HL-60 (cell line): Measurements from ENCODE around the gene NEDD4L.

ENCODE experiments used
- POLR2AphosphoS5 ChIP-seq: IDR thresholded peaks from 2 replicates; pipeline ENCODE4 v1.6.1; 2012; ENCODE audit warnings: low read depth
- TF ChIP-seq, protein P1 (sequence below): IDR thresholded peaks from one replicate; pipeline ENCODE4 v1.5.1; 2011; ENCODE audit warnings: low read length, control low read depth, inconsistent platforms; ENCODE audit not compliant: insufficient read depth

DNA sequence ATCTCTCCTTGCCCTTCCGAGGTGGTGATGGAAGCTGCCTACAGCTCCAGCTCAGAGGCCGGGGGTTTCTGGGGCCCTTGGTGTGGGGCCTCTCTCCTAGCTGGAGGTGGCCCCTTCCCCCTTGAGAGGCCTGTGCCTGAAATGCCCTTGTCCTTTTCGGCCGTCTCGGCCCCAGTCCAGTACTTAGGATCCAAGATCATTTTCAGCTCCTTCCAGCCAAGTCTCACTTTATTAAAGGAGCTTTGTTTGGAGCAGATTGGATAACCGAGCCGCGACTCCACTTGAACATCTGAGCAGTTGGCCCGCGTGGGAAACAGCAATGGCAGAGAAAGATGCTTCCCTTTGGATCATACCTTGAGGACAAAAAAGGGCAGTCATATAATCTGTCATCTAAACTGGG, 125.0 kb downstream of the NEDD4L start:
- no peak for TF ChIP-seq POLR2AphosphoS5
- TF ChIP-seq, protein P1, sequence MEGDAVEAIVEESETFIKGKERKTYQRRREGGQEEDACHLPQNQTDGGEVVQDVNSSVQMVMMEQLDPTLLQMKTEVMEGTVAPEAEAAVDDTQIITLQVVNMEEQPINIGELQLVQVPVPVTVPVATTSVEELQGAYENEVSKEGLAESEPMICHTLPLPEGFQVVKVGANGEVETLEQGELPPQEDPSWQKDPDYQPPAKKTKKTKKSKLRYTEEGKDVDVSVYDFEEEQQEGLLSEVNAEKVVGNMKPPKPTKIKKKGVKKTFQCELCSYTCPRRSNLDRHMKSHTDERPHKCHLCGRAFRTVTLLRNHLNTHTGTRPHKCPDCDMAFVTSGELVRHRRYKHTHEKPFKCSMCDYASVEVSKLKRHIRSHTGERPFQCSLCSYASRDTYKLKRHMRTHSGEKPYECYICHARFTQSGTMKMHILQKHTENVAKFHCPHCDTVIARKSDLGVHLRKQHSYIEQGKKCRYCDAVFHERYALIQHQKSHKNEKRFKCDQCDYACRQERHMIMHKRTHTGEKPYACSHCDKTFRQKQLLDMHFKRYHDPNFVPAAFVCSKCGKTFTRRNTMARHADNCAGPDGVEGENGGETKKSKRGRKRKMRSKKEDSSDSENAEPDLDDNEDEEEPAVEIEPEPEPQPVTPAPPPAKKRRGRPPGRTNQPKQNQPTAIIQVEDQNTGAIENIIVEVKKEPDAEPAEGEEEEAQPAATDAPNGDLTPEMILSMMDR = no peak
